ENCODE data around the gene ZNF3. TPM values are rescaled to one million over a fixed set of nuclear protein-coding genes. Genes with fewer than 3 reads are reported as not detected.

The ZNF3 gene
- total and polyA plus RNA-seq, 2 experiments from 2014 or later = 37.2 to 45.5 TPM

DNA sequence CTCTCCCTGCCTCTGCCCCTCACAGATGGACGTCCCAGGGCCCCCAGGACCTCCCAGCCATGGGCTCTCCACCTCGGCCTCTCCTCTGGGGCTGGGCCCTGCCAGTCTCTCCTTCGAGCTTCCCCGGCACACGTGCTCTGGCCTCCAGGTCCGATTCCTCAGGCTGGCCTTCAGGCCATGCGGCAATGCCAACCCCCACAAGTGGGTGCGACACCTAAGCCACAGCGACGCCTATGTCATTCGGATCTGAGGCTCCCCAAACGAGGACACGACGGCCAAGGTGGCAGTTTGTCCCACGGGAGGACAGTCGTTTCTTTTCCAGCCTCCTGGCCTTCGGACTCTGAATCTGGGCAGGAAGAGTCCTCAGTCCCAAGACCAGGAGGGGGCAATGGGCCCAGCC, 25.1 kb upstream of the ZNF3 start:
- no peak overlapping the region for H3K4me3 ChIP-seq

DNA sequence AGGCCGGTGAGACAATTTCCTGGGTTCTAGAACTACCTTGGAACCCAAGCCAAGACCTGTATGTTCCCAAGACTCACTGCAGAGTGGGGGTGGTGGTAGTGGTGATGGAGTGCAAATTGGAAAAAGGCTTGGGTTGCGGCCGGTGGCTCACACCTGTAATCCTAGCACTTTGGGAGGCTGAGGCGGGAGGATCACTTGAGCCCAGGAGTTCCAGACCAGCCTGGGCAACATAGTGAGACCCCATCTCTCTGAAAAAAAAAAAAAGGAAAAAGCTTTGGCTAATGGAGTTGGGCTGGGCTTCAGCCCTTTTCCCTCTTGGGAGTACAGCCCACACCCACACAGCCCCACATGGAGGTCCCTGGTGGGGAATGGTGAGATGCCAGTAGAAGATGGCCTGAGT, 24.0 kb upstream of the ZNF3 start:
- Histone ChIP-seq H3K27me3 (no peaks in the 10 kb centered on the region), H3K4me1 (ENCODE audit: low read depth) (no peaks in the 10 kb centered on the region), H3K9me3 (ENCODE audit: low read depth) (no peaks in the 10 kb centered on the region), H3K36me3 (peaks cover 21% of the 10 kb centered on the region), H3K27ac (no peak overlapping the region), H3K4me3 (no peak overlapping the region)
- TF ChIP-seq, protein P1, sequence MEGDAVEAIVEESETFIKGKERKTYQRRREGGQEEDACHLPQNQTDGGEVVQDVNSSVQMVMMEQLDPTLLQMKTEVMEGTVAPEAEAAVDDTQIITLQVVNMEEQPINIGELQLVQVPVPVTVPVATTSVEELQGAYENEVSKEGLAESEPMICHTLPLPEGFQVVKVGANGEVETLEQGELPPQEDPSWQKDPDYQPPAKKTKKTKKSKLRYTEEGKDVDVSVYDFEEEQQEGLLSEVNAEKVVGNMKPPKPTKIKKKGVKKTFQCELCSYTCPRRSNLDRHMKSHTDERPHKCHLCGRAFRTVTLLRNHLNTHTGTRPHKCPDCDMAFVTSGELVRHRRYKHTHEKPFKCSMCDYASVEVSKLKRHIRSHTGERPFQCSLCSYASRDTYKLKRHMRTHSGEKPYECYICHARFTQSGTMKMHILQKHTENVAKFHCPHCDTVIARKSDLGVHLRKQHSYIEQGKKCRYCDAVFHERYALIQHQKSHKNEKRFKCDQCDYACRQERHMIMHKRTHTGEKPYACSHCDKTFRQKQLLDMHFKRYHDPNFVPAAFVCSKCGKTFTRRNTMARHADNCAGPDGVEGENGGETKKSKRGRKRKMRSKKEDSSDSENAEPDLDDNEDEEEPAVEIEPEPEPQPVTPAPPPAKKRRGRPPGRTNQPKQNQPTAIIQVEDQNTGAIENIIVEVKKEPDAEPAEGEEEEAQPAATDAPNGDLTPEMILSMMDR (IDR thresholded peaks at IDR 0.05; ENCODE audit: low read depth, low read length) = no peak
- DNase-seq (ENCODE audit: low read depth in 1 of 2, low spot score in 1 of 2) = no peak

More for the DNA sequence above, 25.1 kb upstream of the ZNF3 start:
- Histone ChIP-seq H3K4me1 (ENCODE audit: low read depth) (no peaks in the 10 kb centered on the region), H3K36me3 (peaks cover 28% of the 10 kb centered on the region), H3K9me3 (ENCODE audit: low read depth) (no peaks in the 10 kb centered on the region), H3K27ac (no peak overlapping the region), H3K27me3 (no peaks in the 10 kb centered on the region)
- TF ChIP-seq, protein P1 (IDR thresholded peaks at IDR 0.05; ENCODE audit: low read depth, low read length) = no peak
- no peak for DNase-seq (ENCODE audit: low read depth in 1 of 2, low spot score in 1 of 2)

DNA sequence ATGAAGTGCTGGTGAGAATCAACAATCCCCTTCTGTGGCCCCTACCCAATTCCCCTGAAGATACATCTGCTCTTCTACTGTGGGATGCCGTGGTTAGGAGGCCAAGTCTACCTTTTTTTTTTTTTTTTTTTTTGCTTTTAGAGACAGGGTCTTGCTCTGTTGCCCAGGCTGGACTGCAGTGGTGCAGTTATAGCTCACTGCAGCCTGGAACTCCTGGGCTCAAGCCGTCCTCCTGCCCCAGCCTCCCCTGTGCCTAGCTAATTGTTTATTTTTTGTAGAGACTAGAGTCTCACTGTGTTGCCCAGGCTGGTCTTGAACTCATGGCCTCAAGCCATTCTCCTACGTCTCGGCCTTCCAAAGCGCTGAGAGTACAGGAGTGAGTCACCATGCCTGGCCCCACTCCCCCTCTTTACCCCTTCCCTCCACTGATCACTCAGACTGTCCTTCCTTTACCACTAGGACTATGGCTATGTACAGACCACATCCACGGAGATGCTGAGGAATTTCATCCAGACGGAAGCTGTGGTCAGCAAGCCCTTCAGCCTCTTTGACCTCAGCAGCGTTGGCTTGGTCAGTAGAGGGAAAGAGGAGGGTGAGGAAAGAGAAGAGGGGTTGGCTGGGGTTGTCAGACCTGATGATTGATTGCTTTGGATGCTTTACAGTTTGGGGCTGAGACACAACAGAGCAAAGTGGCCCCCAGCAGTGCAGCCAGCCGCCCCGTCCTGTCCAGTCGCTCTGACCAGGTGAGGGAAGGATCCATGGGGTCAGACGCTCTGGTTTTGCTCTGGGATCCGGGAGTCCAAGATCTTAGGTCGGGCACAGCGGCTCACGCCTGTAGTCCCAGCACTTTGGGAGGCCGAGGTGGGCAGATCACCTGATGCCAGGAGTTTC, 21.7 kb upstream of the ZNF3 start:
- Histone ChIP-seq H3K4me1 (ENCODE audit: low read depth) (no peaks in the 10 kb centered on the region), H3K9me3 (ENCODE audit: low read depth) (no peaks in the 10 kb centered on the region), H3K4me3 (no peak overlapping the region), H3K27me3 (no peaks in the 10 kb centered on the region), H3K27ac (no peak overlapping the region), H3K36me3 (peaks cover 20% of the 10 kb centered on the region)
- TF ChIP-seq, protein P1 (IDR thresholded peaks at IDR 0.05; ENCODE audit: low read depth, low read length) = no peak
- DNase-seq (ENCODE audit: low read depth in 1 of 2, low spot score in 1 of 2) = peak in 1 of 2 donors; percentile 94

DNA sequence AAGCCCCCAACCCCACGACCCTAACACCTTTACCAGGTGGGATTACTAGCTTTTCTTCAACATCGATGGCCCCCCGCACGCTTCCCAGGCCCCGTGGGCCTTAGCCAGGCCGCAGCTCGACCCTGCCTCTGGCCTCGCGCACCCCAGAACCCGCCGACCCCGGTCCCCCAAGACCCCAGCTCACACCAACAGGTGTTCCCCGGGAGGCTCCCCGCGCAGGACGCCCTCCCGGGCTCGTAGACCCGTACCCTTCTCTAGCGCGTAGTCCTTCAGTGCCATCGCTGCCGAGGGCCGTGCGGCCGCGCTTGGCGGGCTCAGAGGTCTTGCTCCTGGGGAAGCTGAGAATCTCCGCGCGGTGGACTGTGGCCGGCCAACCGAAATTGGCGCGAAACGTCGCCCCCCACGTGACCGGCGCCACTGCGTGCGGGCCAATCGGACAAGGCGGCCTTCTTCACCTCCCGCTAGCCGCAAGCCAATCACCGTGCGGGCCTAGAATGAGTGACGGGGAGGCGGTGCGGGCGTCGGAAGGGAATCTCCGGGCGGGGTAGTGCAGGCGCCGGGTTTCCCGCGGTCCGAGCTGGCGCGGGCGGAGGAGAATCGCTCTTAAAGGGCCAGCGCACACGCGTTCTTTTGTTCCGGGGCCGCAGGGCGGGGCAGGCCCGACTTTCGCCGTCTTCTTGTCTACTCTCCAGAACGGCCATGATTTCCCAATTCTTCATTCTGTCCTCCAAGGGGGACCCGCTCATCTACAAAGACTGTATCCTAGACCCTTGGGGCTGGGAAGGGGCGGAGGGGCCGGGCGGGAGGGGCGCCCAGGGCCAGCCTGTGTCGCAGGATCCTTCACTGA, 19.7 kb upstream of the ZNF3 start, which contains the start of the genes AP4M1 and MCM7:
Gene AP4M1 (plus strand): TSS at position 628 of the 847 bp plus-strand sequence. CDS start 72 bp downstream, at position 700.
Gene MCM7 (minus strand): TSS at position 382 of the 847 bp plus-strand sequence. CDS start 103 bp downstream, at position 279.
- DNase-seq (ENCODE audit: low read depth in 1 of 2, low spot score in 1 of 2) = peak; percentile 98 to 100
- Histone ChIP-seq H3K27ac (peak within 1 kb of the TSS; percentile 90), H3K9me3 (ENCODE audit: low read depth) (no peaks in the 10 kb centered on the region), H3K36me3 (peaks cover 29% of the 10 kb centered on the region), H3K4me1 (ENCODE audit: low read depth) (no peaks in the 10 kb centered on the region), H3K4me3 (peak within 1 kb of the TSS; percentile 86), H3K27me3 (no peaks in the 10 kb centered on the region)
- TF ChIP-seq, protein P1 (IDR thresholded peaks at IDR 0.05; ENCODE audit: low read depth, low read length) = no peak

DNA sequence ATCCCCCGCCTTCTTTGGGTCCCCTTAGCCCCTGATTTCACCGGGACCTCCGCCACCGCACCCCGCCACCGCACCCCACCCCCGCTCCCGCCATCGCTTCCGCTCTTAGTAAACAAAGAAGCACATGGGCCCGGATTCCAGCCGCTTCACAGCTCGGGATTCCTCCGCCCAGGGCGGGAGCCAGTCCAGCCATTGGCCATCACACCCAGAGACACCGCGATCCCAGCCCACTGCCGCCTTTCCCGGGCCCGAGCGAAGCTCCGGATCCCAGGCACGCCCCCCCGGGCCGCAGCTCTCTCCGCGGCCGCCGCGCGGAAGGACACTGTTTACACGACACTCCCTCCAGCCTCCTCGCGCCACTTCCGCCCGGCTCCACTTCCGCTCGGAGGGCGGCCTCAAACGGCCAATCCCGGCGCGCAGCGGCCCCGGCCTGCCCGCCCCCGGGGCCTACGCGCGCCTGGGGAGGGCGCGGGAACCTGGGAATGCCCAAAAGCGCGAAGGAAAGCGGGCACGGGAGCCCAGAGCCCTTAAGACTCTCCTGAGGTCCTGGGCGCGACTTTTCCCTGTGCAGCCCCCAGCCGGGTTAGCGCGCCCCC, 19.0 kb upstream of the ZNF3 start:
- TF ChIP-seq, protein P1 (IDR thresholded peaks at IDR 0.05; ENCODE audit: low read depth, low read length) = no peak
- Histone ChIP-seq H3K36me3 (peaks cover 35% of the 10 kb centered on the region), H3K27me3 (no peaks in the 10 kb centered on the region), H3K27ac (peak overlapping the region; percentile 88), H3K9me3 (ENCODE audit: low read depth) (no peaks in the 10 kb centered on the region), H3K4me1 (ENCODE audit: low read depth) (no peaks in the 10 kb centered on the region), H3K4me3 (peak overlapping the region; percentile 86)
- DNase-seq (ENCODE audit: low read depth in 1 of 2, low spot score in 1 of 2) = peak; percentile 97 to 100

Data from cardiac muscle cell (in vitro differentiated cells and primary cell).